Suprapubic skin (tissue), 4 donors: ENCODE results near the gene PRKCE. TPM values are rescaled to one million over a fixed set of nuclear protein-coding genes. Genes with fewer than 3 reads are reported as not detected.
"Not testable (repeated sequence)": the region's sequence is repeated elsewhere in the genome, so short reads cannot be mapped to it uniquely, and the experiment has no call there.

Experiments used
- DNase-seq, 2 donors: peaks; one replicate each; pipeline ENCODE4 v3.0.0-alpha.2; 2019; ENCODE audit warnings: low spot score in 2 of 2
- H3K27ac ChIP-seq: fragments of 200-600 bp; sonication (generic); one replicate; pipeline ENCODE4 v1.5.1; 2019
- H3K27me3 ChIP-seq: fragments of 200-600 bp; sonication (generic); one replicate; pipeline ENCODE4 v1.5.1; 2019
- H3K36me3 ChIP-seq: fragments of 200-600 bp; sonication (generic); one replicate; pipeline ENCODE4 v1.5.1; 2019
- H3K4me1 ChIP-seq: fragments of 200-600 bp; sonication (generic); one replicate; pipeline ENCODE4 v1.5.1; 2019
- H3K4me3 ChIP-seq: fragments of 200-600 bp; sonication (generic); one replicate; pipeline ENCODE4 v1.5.1; 2019; ENCODE audit warnings: mild to moderate bottlenecking
- H3K9me3 ChIP-seq: fragments of 200-600 bp; sonication (generic); one replicate; pipeline ENCODE4 v1.5.1; 2019
- EP300 ChIP-seq: sonication (generic); formaldehyde crosslinking; IDR thresholded peaks from one replicate; pipeline ENCODE4 v1.6.1; 2017; ENCODE audit warnings: antibody characterized with exemption
- POLR2A ChIP-seq, 2 donors: fragments of 450-650 bp; IDR thresholded peaks; one replicate each; pipeline ENCODE4 v1.6.1; 2017; ENCODE audit warnings: antibody characterized with exemption in 2 of 2, mild to moderate bottlenecking in 2 of 2, moderate library complexity in 2 of 2
- POLR2AphosphoS5 ChIP-seq, 3 donors: sonication (generic); formaldehyde crosslinking; IDR thresholded peaks; one replicate each; pipeline ENCODE4 v1.6.1; 2017; ENCODE audit warnings: antibody characterized with exemption in 3 of 3
- WGBS: methylation state at CpG from one replicate; pipeline ENCODE4 v1.1.5; 2018; 5-methylcytosine and 5-hydroxymethylcytosine counted together
- total RNA-seq, 4 donors: library from RNA; depleted of rRNA; stranded (reverse); fragments of >200 nt; gene quantifications; one replicate each; pipeline ENCODE4 v1.1.0, GENCODE V29; 2016
- TF ChIP-seq, protein P1 (sequence below), 2 donors: fragments of 200-600 bp in 1 of 2; fragments of 450-650 bp in 1 of 2; sonication (generic) in 1 of 2; IDR thresholded peaks; one replicate each; pipeline ENCODE4 v1.5.1; 2016 to 2019; ENCODE audit warnings: antibody characterized with exemption in 2 of 2, mild to moderate bottlenecking in 1 of 2, moderate library complexity in 1 of 2

PRKCE gene
- total RNA-seq, 4 donors from 2014 or later = 7.9 to 18.3 (median 12.5) TPM

DNA sequence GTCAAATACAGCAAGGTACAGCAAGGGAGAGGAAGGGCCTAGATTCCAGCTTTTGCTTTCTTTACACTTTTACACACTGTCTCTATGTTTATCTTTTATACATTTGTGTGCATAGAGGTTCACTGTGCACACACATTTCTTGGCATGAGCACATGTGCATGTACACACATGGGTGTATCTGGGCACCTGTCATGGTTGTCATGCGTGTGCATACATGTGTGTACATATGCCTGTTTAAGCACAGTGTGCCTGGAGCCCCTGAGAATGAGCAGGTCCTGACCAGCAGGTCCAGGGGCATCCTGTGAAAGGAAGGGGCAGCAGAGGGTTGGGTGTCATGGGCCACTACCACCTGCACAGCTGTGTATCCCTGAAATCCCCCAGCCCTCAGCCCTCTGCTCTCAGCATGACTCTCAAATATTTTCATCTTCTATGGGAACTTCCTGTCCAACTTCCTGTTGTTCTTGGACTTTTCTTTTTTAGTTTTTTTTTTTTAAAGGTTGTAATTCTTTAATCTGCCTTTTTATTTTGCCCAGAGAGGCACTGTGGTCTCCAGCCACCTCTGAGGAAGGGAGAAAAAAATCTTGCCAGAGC, 548.7 kb downstream of the PRKCE start:
- no peak for DNase-seq
- Histone ChIP-seq H3K4me3 (no peak overlapping the region), H3K4me1 (peaks cover 23% of the 10 kb centered on the region), H3K27me3 (no peaks in the 10 kb centered on the region), H3K36me3 (no peaks in the 10 kb centered on the region), H3K27ac (no peak overlapping the region), H3K9me3 (no peaks in the 10 kb centered on the region)
- no peak for TF ChIP-seq POLR2A (IDR thresholded peaks at IDR 0.05)
- TF ChIP-seq, protein P1, sequence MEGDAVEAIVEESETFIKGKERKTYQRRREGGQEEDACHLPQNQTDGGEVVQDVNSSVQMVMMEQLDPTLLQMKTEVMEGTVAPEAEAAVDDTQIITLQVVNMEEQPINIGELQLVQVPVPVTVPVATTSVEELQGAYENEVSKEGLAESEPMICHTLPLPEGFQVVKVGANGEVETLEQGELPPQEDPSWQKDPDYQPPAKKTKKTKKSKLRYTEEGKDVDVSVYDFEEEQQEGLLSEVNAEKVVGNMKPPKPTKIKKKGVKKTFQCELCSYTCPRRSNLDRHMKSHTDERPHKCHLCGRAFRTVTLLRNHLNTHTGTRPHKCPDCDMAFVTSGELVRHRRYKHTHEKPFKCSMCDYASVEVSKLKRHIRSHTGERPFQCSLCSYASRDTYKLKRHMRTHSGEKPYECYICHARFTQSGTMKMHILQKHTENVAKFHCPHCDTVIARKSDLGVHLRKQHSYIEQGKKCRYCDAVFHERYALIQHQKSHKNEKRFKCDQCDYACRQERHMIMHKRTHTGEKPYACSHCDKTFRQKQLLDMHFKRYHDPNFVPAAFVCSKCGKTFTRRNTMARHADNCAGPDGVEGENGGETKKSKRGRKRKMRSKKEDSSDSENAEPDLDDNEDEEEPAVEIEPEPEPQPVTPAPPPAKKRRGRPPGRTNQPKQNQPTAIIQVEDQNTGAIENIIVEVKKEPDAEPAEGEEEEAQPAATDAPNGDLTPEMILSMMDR (IDR thresholded peaks at IDR 0.05) = no peak
- no peak for TF ChIP-seq POLR2AphosphoS5 (IDR thresholded peaks at IDR 0.05)
- WGBS = 86% methylated on average over 1 of the region's 1 CpG

- Histone ChIP-seq H3K4me3 (no peak overlapping the region), H3K4me1 (peaks cover 23% of the 10 kb centered on the region), H3K36me3 (no peaks in the 10 kb centered on the region), H3K27ac (no peak overlapping the region), H3K27me3 (no peaks in the 10 kb centered on the region), H3K9me3 (no peaks in the 10 kb centered on the region)
- TF ChIP-seq POLR2AphosphoS5 (IDR thresholded peaks at IDR 0.05) (no peak), POLR2A (IDR thresholded peaks at IDR 0.05) (no peak), EP300 (no peak)
- TF ChIP-seq, protein P1 (IDR thresholded peaks at IDR 0.05) = no peak
- WGBS = 97% methylated on average over 7 of the region's 7 CpGs
- DNase-seq = no peak
These were observed 549.6 kb downstream of the PRKCE start for GRCh38 chr2:46200861-46201605.

- Histone ChIP-seq H3K4me3 (no peak overlapping the region), H3K4me1 (peaks cover 20% of the 10 kb centered on the region), H3K9me3 (no peaks in the 10 kb centered on the region), H3K36me3 (no peaks in the 10 kb centered on the region), H3K27ac (no peak overlapping the region), H3K27me3 (no peaks in the 10 kb centered on the region)
- no peak for TF ChIP-seq POLR2A (IDR thresholded peaks at IDR 0.05)
- TF ChIP-seq, protein P1 (IDR thresholded peaks at IDR 0.05) = no peak
- no peak for TF ChIP-seq POLR2AphosphoS5 (IDR thresholded peaks at IDR 0.05)
- TF ChIP-seq EP300 = no peak
- no peak for DNase-seq
- WGBS = 77% methylated on average over 1 of the region's 1 CpG
These were observed 551.0 kb downstream of the PRKCE start for GRCh38 chr2:46202453-46202852.

GRCh38 chr2:46202987-46203386, 551.5 kb downstream of the PRKCE start:
- WGBS = 96% methylated on average over 5 of the region's 5 CpGs
- H3K4me3 ChIP-seq = no peak overlapping the region
- H3K36me3 ChIP-seq = no peaks in the 10 kb centered on the region
- no peaks in the 10 kb centered on the region for H3K27me3 ChIP-seq
- no peak for DNase-seq
- H3K4me1 ChIP-seq = peaks cover 14% of the 10 kb centered on the region
- H3K27ac ChIP-seq = no peak overlapping the region
- H3K9me3 ChIP-seq = no peaks in the 10 kb centered on the region
- TF ChIP-seq POLR2A (IDR thresholded peaks at IDR 0.05) = no peak
- TF ChIP-seq, protein P1 (IDR thresholded peaks at IDR 0.05) = no peak
- no peak for TF ChIP-seq EP300
- TF ChIP-seq POLR2AphosphoS5 (IDR thresholded peaks at IDR 0.05) = no peak

DNA sequence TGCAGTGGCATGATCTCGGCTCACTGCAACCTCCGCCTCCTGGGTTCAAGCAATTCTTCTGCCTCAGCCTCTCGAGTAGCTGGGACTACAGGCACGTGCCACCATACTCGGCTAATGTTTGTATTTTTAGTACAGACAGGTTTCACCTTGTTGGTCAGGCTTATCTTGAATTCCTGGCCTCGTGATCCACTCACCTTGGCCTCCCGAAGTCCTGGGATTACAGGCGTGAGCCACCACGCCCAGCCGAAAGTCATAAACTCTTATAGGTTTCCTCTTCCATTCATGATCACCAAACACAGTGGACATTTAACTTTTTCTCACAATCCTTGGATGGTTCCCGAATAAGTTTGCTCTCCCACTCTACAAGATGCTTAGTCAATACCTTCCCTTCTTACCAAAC, 552.2 kb downstream of the PRKCE start:
- not testable (repeated sequence) for H3K9me3 ChIP-seq, H3K27me3 ChIP-seq, H3K27ac ChIP-seq, H3K36me3 ChIP-seq, H3K4me3 ChIP-seq, DNase-seq, H3K4me1 ChIP-seq
- WGBS = 88% methylated on average over 11 of the region's 11 CpGs
